CD4-positive, alpha-beta T cell treated with Interleukin-15 for 4 hours (primary cell): ENCODE measurements around the gene DSE.

Source experiments
- DNase-seq: peaks from one replicate; pipeline ENCODE4 v3.0.0-alpha.2; 2020; ENCODE audit warnings: low spot score

DSE gene

GRCh38 chr6:116362276-116362675, 8.5 kb upstream of the DSE start:
- DNase-seq = no peak

GRCh38 chr6:116363759-116364158, 7.0 kb upstream of the DSE start:
- DNase-seq = no peak

DNA sequence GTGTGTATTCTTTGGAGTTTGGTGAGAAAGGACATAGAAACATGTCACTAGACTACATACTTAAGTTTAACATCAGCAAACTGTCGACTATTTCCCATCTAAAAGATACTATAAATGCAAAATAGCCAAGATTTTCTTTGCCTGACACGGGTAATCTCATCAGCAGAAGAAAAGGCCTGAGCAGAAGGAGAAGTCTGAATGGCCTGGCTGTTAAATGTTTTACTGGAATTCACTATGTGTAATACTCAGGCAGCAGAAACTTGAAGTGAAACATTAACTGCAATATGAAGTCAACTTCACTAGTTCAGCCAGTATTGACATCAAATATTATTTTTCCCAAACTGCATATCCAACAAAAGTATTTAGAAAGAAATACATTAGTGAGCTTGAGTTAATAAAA, 6.4 kb upstream of the DSE start:
- DNase-seq = no peak

DNA sequence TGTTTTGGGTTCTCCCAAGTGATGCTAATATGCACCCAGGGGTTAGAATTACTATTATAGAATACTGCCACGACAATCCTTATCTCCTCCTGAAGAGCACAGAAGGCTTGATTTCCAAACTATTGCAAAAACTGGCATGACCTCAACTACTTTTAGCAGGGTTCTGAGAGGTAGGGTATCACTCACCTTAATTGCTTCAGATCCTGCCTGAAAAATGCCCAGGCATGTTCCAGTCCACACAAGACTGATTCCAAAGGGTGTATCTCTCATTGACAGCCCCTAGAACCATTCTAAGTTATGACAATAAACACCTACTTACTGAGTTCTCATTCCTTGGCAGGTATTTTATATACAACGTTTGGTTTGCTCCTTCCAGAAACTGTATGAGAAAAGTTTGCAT, 5.0 kb upstream of the DSE start:
- DNase-seq = no peak

GRCh38 chr6:116366740-116367275, 3.9 kb upstream of the DSE start:
- no peak for DNase-seq

GRCh38 chr6:116369540-116369939, 1.2 kb upstream of the DSE start:
- no peak for DNase-seq

GRCh38 chr6:116369964-116370759, 585 bp upstream of the DSE start:
- DNase-seq = no peak

GRCh38 chr6:116371120-116371917, 572 bp downstream of the DSE start:
- no peak for DNase-seq

- no peak for DNase-seq
Measured at GRCh38 chr6:116371918-116372209, 1.1 kb downstream of the DSE start.

DNA sequence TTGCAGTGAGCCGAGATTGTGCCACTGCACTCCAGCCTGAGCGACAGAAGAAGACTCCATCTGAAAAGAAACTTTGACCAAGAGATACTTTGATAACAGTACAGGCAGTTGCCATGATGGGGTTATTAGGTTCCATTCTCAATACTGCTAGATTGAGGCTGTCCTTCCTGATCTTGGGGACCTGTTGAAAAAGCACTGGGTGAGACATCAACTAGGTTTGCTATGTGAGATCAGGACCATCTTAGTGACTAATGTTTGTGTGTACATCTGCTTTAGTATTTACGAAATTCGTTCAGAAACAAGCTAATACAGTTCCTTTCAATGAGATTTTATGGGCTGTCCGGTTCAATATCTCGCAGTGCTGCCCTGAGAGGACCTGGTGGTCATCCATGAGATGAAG, 2.6 kb downstream of the DSE start:
- DNase-seq = no peak

DNA sequence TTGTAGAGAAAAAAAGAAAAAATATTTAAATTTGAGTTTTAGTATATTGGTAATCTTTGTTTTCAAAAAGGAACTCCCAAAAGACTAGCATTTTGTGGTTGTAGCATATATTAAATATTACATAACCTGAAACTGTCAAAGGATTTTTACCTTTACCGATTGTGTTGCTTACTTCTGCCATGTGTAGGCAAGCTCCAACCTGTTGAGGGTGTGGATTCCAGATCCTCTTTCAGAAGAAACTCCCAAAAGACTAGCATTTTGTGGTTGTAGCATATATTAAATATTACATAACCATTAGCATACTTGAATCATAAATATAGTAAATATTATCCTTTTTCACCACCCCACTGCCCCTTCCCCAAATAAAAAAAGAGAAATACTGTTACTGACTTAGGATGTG, 3.2 kb downstream of the DSE start:
- no peak for DNase-seq

DNA sequence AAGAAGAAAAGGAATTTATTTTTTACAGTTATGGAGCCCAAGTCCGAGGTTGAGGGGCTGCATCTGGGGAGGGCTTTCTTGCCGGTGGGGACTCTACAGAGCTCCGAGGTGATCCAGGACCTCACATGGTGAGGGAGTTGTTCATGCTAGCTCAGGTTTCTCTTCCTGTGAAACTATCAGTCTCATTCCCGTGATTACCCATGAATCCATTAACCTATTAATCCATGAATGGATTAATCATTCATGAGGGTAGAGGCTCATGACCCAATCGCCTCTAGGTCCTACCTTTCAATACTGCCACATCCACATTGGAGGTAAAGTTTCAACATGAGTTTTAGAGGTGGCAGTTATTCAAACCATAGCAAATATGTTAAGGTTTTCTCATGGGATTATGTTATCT, 3.8 kb downstream of the DSE start:
- DNase-seq = no peak

- no peak for DNase-seq
Measured at GRCh38 chr6:116375262-116375661, 4.5 kb downstream of the DSE start.

- no peak for DNase-seq
Measured at GRCh38 chr6:116376149-116376548, 5.4 kb downstream of the DSE start.

GRCh38 chr6:116379764-116380163, 9.0 kb downstream of the DSE start:
- DNase-seq = no peak

DNA sequence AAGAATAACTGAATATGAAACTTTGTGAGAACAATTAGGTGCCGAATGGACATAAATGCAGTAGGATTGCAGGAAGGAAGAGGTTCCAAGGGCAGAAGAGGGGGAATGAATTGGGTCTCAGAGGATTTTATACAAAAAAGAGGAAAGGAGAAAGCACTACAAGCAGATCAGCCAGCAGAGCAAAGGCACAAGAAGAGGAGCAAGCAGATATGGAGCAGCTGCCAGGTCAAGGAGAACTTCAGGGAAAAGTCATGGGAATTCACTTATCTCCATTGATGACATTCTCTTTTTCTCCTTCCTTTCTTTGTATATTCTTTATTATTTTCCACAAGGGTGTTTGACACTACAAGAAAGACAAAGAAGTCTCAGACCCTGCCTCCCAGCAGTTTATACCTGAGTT, 9.6 kb downstream of the DSE start:
- DNase-seq = no peak

DNA sequence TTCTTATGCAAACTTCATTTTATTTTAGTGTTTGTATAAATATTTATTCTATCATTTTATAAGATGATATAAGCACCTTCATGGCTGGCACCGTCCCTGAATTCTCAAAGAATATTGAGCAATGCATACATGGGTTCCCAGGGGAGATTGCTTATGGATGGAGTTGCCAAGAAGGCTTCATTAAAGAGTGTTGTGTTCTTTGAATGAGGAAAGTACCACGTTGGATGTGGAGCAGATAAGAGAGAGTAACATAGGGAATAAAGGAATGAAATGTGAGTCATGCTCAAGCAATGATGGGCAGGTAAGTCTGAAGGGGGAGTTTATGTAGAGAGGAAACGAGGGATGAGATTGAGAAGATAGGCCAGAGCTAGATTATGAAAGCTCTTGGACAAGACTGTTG, 10.3 kb downstream of the DSE start:
- no peak for DNase-seq

GRCh38 chr6:116382587-116382986, 11.8 kb downstream of the DSE start:
- no peak for DNase-seq

DNA sequence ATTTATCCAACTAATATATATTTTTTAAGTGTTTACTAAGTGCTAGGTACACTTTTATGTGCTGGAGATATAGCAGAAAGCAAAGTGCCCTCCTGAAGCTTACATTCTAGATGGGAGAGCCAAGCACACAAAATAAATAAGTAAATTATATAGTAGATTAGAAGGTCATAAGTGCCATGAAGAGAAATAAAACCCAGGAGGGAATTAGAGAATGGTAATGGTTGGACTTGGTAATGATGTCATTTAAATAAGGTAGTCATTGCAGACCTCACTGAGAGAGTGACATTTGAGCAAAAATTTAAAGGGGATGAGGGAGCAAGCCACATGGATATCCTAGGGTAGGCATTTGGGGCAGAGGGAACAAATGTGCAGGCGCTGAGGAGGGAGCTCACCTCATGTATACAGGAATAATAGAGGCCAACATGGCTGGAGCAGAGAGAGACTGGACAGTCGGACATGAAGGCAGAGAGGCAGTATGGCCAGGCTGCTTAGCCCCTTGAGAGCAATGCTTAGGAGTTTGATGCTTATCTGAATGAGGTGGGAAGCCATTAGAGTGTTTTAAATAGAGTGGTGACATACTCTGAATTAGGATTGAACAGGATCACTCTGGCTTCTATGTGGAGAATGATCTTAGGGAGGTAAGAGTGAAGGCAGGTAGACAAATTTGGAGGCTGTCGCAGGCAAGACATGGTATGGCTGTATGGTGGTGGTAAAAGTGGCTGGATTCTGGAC, 14.1 kb downstream of the DSE start:
- DNase-seq = no peak

DNA sequence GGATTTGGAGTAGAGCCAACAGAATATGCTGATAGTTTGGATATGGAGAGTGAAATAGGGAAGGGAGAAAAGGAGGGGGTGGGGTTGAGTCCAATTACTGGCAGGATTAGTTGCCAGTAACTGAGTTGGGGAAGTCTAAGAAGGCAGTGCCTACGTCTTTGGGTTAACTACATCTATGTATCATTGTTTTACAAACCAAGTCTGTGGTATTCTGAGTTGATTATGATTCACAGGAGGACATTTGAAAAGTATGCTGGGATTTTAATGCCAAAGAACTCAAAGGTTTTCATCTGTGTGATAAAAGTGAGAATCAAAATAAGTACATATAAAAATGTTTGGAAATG, 14.7 kb downstream of the DSE start:
- DNase-seq = no peak

- DNase-seq = no peak
Measured at GRCh38 chr6:116385921-116386320, 15.2 kb downstream of the DSE start.

GRCh38 chr6:116386581-116387299, 16.0 kb downstream of the DSE start:
- DNase-seq = peak; percentile 24
